ENCODE measurements around the gene MINDY4.

DNA sequence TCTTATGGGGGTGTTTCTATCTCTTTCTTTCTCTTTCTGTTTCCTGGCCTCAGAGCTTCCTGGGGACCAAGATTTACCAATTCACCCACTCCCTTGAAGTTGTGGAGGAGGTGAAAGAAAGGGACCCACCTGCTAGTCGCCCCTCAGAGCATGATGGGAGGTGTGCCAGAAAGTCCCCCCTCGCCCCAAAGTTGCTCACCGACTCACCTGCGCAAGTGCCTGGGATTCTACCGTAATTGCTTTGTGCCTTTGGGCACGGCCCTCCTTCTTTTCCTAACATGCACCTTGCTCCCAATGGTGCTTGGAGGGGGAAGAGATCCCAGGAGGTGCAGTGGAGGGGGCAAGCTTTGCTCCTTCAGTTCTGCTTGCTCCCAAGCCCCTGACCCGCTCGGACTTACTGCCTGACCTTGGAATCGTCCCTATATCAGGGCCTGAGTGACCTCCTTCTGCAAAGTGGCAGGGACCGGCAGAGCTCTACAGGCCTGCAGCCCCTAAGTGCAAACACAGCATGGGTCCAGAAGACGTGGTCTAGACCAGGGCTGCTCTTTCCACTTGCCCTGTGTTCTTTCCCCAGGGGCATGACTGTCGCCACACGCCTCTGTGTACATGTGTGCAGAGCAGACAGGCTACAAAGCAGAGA is 152.7 kb downstream of the MINDY4 start:
- TF ChIP-seq GATA3 (IDR thresholded peaks at IDR 0.05; ENCODE audit: low read depth, low read length) (no peak), GATA2 (IDR thresholded peaks at IDR 0.05; ENCODE audit: low read depth, low read length) (no peak)

All from SH-SY5Y (cell line).